Activated T-helper 1 cell treated with anti-CD3 and anti-CD28 coated beads, Interleukin-12 subunit alpha, Interleukin-12 subunit beta, Interleukin-2, Interleukin-4 antibody, amounts not matched to agents 30 ng/mL and 10 ng/mL and 1 ng/mL, durations not matched to agents 14 hours and 24 hours and 36 hours (primary cell): ENCODE data around the gene PIK3AP1. TPM values are rescaled to one million over a fixed set of nuclear protein-coding genes. Genes with fewer than 3 reads are reported as not detected.
"Not testable (repeated sequence)": the region's sequence is repeated elsewhere in the genome, so short reads cannot be mapped to it uniquely, and the experiment has no call there.

Experiments
- DNase-seq: peaks from one replicate; pipeline ENCODE4 v3.0.0; 2021; ENCODE audit warnings: low spot score
- H3K27ac Mint-ChIP-seq: one replicate; pipeline ENCODE4 v1.8.0; 2021; ENCODE audit warnings: mild to moderate bottlenecking, mixed read lengths
- H3K27me3 Mint-ChIP-seq: one replicate; pipeline ENCODE4 v1.8.0; 2022; ENCODE audit warnings: mild to moderate bottlenecking, moderate library complexity, mixed read lengths; ENCODE audit not compliant: insufficient read depth
- H3K36me3 Mint-ChIP-seq: one replicate; pipeline ENCODE4 v1.8.0; 2021; ENCODE audit warnings: low read depth, mixed read lengths
- H3K4me1 Mint-ChIP-seq: one replicate; pipeline ENCODE4 v1.8.0; 2021; ENCODE audit warnings: low read depth, mixed read lengths
- H3K4me3 Mint-ChIP-seq: one replicate; pipeline ENCODE4 v1.8.0; 2021; ENCODE audit warnings: mild to moderate bottlenecking, moderate library complexity, mixed read lengths
- H3K9me3 Mint-ChIP-seq: one replicate; pipeline ENCODE4 v1.8.0; 2021; ENCODE audit warnings: mixed read lengths
- intact Hi-C: fragments of 100-400 bp; cut with micrococcal nuclease; formaldehyde crosslinking; loops from one replicate; pipeline ENCODE4 v1.15.1; 2024
- total RNA-seq: library from RNA; stranded (reverse); gene quantifications from 2 replicates; pipeline ENCODE4 v1.2.3, GENCODE V29; 2022

Gene PIK3AP1
- total RNA-seq, 1 donor from 2014 or later: 9.9 TPM

GRCh38 chr10:96579133-96579532, 141.2 kb downstream of the PIK3AP1 start:
- no peak overlapping the region for H3K27ac Mint-ChIP-seq
- no peaks in the 10 kb centered on the region for H3K27me3 Mint-ChIP-seq
- no peak for DNase-seq
- peaks cover 44% of the 10 kb centered on the region for H3K4me1 Mint-ChIP-seq
- peaks cover 15% of the 10 kb centered on the region for H3K36me3 Mint-ChIP-seq
- H3K9me3 Mint-ChIP-seq: no peaks in the 10 kb centered on the region
- H3K4me3 Mint-ChIP-seq: no peak overlapping the region
- intact Hi-C loops: no loop called here

DNA sequence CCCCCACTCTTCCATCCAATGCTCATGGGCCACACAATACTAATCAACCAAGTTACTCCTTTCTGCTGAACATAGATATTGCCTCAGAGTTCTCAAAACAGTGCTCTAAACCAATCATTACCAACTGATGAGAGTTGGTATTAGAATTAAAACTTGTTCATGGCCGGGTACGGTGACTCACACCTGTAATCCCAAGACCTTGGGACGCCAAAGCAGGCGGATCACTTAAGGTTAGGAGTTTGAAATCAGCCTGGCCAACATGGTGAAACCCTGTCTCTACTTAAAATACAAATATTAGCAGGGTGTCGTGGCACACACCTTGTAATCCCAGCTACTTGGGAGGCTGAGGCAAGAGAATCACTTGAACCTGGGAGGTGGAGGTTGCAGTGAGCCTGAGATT, 141.7 kb downstream of the PIK3AP1 start:
- Mint-ChIP-seq H3K27ac (no peak overlapping the region), H3K36me3 (peaks cover 20% of the 10 kb centered on the region), H3K4me3 (no peak overlapping the region), H3K27me3 (no peaks in the 10 kb centered on the region), H3K4me1 (peaks cover 40% of the 10 kb centered on the region), H3K9me3 (no peaks in the 10 kb centered on the region)
- intact Hi-C loops: no loop called here
- no peak for DNase-seq

- no peak overlapping the region for H3K4me3 Mint-ChIP-seq
- no peaks in the 10 kb centered on the region for H3K9me3 Mint-ChIP-seq
- H3K27ac Mint-ChIP-seq: no peak overlapping the region
- no peak for DNase-seq
- no peaks in the 10 kb centered on the region for H3K27me3 Mint-ChIP-seq
- intact Hi-C loops: no loop called here
- H3K36me3 Mint-ChIP-seq: peaks cover 22% of the 10 kb centered on the region
- peaks cover 42% of the 10 kb centered on the region for H3K4me1 Mint-ChIP-seq
These were observed 142.3 kb downstream of the PIK3AP1 start for GRCh38 chr10:96578022-96578421.

DNA sequence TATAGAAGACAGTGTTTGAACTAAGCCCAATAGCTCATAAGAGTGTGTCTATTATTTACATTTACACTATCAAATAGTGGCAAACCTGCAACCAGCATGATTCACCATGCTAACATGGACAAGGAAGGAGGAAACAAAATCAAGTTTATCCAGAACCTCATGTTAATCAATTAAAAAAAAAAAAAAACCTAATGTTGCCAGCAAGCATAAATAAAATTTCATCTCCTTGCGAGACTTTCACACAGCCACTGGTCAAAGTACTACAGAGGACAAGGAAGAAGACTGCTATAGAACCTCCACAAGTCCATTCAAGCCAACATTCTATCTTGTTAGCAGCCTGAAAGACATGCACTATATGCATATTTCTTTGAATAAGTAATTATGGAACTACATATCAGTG, 143.2 kb downstream of the PIK3AP1 start:
- no peak overlapping the region for H3K4me3 Mint-ChIP-seq
- H3K27ac Mint-ChIP-seq: no peak overlapping the region
- peaks cover 40% of the 10 kb centered on the region for H3K4me1 Mint-ChIP-seq
- peaks cover 23% of the 10 kb centered on the region for H3K36me3 Mint-ChIP-seq
- DNase-seq: no peak
- no peaks in the 10 kb centered on the region for H3K27me3 Mint-ChIP-seq
- H3K9me3 Mint-ChIP-seq: no peaks in the 10 kb centered on the region
- intact Hi-C loops: no loop called here

GRCh38 chr10:96576277-96576980, 143.9 kb downstream of the PIK3AP1 start:
- intact Hi-C loops: no loop called here
- Mint-ChIP-seq H3K4me3 (no peak overlapping the region), H3K27ac (no peak overlapping the region), H3K36me3 (peaks cover 23% of the 10 kb centered on the region), H3K27me3 (no peaks in the 10 kb centered on the region), H3K4me1 (peaks cover 37% of the 10 kb centered on the region), H3K9me3 (no peaks in the 10 kb centered on the region)
- no peak for DNase-seq

GRCh38 chr10:96574564-96574963, 145.8 kb downstream of the PIK3AP1 start:
- H3K27ac Mint-ChIP-seq, H3K4me3 Mint-ChIP-seq, DNase-seq, intact Hi-C loops, H3K9me3 Mint-ChIP-seq, H3K27me3 Mint-ChIP-seq: not testable (repeated sequence)
- Mint-ChIP-seq H3K4me1 (peaks cover 27% of the 10 kb centered on the region), H3K36me3 (peaks cover 20% of the 10 kb centered on the region)

DNA sequence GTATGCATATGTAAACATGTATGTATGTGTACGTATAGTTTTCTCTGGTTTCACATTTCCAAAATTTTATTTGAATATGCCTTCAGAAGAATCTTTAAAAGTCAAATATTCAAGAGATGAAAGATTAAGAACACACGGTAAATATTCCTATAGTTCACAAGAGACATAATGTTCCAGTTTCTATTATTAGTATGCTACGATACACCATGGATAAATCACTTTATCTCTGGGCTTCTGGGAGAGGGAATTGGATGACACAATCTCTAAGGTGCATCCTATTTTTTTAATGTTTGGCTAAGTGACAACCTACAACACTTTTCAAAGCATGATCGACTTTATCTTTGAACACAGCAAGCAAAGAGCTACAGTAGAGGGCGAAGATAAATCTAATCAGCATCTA, 147.3 kb downstream of the PIK3AP1 start:
- Mint-ChIP-seq H3K9me3 (no peaks in the 10 kb centered on the region), H3K27me3 (no peaks in the 10 kb centered on the region), H3K4me1 (peaks cover 26% of the 10 kb centered on the region), H3K27ac (no peak overlapping the region), H3K4me3 (no peak overlapping the region), H3K36me3 (peaks cover 22% of the 10 kb centered on the region)
- no peak for DNase-seq
- intact Hi-C loops: no loop called here

GRCh38 chr10:96570983-96571964, 149.0 kb downstream of the PIK3AP1 start:
- H3K36me3 Mint-ChIP-seq: peaks cover 30% of the 10 kb centered on the region
- DNase-seq: no peak
- no peaks in the 10 kb centered on the region for H3K27me3 Mint-ChIP-seq
- H3K4me1 Mint-ChIP-seq: peaks cover 27% of the 10 kb centered on the region
- H3K27ac Mint-ChIP-seq: no peak overlapping the region
- H3K9me3 Mint-ChIP-seq: no peaks in the 10 kb centered on the region
- intact Hi-C loops: no loop called here
- no peak overlapping the region for H3K4me3 Mint-ChIP-seq

GRCh38 chr10:96570511-96570910, 149.8 kb downstream of the PIK3AP1 start:
- no peaks in the 10 kb centered on the region for H3K9me3 Mint-ChIP-seq
- H3K36me3 Mint-ChIP-seq: peaks cover 32% of the 10 kb centered on the region
- H3K27ac Mint-ChIP-seq: no peak overlapping the region
- DNase-seq: no peak
- no peak overlapping the region for H3K4me3 Mint-ChIP-seq
- intact Hi-C loops: no loop called here
- H3K27me3 Mint-ChIP-seq: no peaks in the 10 kb centered on the region
- peaks cover 34% of the 10 kb centered on the region for H3K4me1 Mint-ChIP-seq

DNA sequence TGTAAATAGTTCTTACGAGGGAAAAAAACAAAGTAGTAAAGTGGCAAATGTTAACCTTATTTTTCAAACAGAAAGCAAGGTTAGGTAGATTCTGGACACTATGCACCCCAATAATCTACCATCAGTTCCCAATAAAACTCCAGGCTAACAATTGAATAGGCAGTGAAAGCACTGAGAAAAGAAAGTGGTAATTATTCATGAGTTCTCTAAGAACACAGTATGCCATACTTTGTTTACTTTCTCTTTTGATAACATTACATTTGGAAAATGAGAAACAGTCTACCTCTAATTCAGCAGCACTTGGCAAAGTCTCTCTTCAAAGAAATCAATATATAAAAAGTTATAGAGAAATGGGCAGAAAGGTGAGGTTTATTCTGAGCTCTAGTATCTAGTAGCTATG, 151.9 kb downstream of the PIK3AP1 start:
- DNase-seq: no peak
- peaks cover 19% of the 10 kb centered on the region for H3K36me3 Mint-ChIP-seq
- H3K27ac Mint-ChIP-seq: no peak overlapping the region
- no peaks in the 10 kb centered on the region for H3K9me3 Mint-ChIP-seq
- no peak overlapping the region for H3K4me3 Mint-ChIP-seq
- H3K27me3 Mint-ChIP-seq: no peaks in the 10 kb centered on the region
- intact Hi-C loops: no loop called here
- peaks cover 31% of the 10 kb centered on the region for H3K4me1 Mint-ChIP-seq

GRCh38 chr10:96565774-96566173, 154.5 kb downstream of the PIK3AP1 start:
- Mint-ChIP-seq H3K4me1 (peaks cover 21% of the 10 kb centered on the region), H3K4me3 (no peak overlapping the region)

DNA sequence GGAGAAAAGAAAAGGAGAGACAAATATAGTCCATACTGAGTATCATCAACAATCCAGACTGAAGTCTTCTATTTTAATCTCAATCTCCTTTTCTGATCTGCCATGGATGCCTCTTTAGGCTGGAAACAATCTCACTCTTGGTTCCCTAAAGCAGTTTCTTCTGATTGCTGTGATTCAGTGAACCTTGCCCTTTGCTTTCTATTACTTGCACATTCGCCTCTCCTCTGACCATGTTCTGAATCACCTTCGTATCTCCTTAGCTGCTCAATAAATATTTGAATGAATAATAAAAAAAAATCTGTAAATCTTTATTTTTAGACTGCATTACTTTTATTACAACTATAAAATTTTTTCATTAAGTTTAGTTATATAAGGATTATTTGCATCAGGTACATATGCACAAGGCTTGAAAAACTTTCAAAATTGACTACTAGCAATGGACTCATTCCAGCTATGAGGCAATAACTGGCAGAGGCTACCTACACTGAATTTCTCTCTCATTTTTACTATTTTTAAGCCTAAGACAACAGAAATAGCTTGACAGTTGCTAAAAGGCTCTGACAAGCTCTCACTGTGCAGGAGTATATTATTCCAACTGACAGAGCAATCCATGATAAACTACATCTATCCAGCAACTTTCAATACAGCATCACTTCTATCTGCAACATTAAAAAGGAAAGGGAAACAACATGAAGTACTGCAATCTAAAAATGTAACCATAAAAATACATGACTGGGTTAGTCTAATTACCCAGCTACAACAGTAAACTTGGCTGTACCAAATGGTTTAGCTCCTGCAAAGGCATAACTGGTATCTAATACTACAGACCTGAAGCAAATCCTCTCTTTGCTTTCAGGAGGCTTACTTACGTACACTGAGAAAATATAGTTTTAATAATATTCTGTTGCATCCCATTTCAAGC, 159.1 kb downstream of the PIK3AP1 start:
- Mint-ChIP-seq H3K27me3 (no peaks in the 10 kb centered on the region), H3K27ac (no peak overlapping the region)
- no peak for DNase-seq

More at GRCh38 chr10:96565774-96566173, 154.5 kb downstream of the PIK3AP1 start:
- no peaks in the 10 kb centered on the region for H3K27me3 Mint-ChIP-seq
- H3K9me3 Mint-ChIP-seq: no peaks in the 10 kb centered on the region
- no peak for DNase-seq
- H3K27ac Mint-ChIP-seq: no peak overlapping the region
- peaks cover 26% of the 10 kb centered on the region for H3K36me3 Mint-ChIP-seq
- intact Hi-C loops: loop anchor here (1.0 kb wide), 1 partner anchor 24 kb away; no protein-coding TSS in a partner anchor

More for the DNA sequence above, 159.1 kb downstream of the PIK3AP1 start:
- intact Hi-C loops: no loop called here
- H3K4me1 Mint-ChIP-seq: peaks cover 8% of the 10 kb centered on the region
- peaks cover 27% of the 10 kb centered on the region for H3K36me3 Mint-ChIP-seq
- H3K4me3 Mint-ChIP-seq: no peak overlapping the region
- no peaks in the 10 kb centered on the region for H3K9me3 Mint-ChIP-seq
